K562 (cell line): ENCODE data around the gene FBXW2. TPM values are rescaled to one million over a fixed set of nuclear protein-coding genes. Genes with fewer than 3 reads are reported as not detected.

ENCODE experiments used
- ATF2 ChIP-seq: sonication (generic); formaldehyde crosslinking; IDR thresholded peaks from 2 replicates; pipeline ENCODE4 v1.8.1; 2022; ENCODE audit warnings: missing genetic modification reagents
- CTCF ChIP-seq, 3 experiments: IDR thresholded peaks in 2 of 3; conservative IDR thresholded peaks in 1 of 3; 2 replicates each; pipeline ENCODE4 v1.5.1; 2011 to 2012; ENCODE audit warnings: low read length in 3 of 3, mild to moderate bottlenecking in 3 of 3, control low read depth in 2 of 3, improper control_type of control experiment in 1 of 3, inconsistent platforms in 1 of 3, low read depth in 1 of 3, mixed read lengths in 1 of 3, moderate library complexity in 1 of 3; ENCODE audit not compliant: insufficient read depth in 2 of 3
- MEIS2 ChIP-seq: fragments of 450-650 bp; IDR thresholded peaks from 2 replicates; pipeline ENCODE4 v1.6.1; 2014; ENCODE audit warnings: mild to moderate bottlenecking; ENCODE audit not compliant: partially characterized antibody
- SIRT6 ChIP-seq: IDR thresholded peaks from one replicate; pipeline ENCODE4 v1.6.1; 2012; ENCODE audit warnings: low read depth, mild to moderate bottlenecking, control low read depth, inconsistent platforms, low read length, moderate library complexity
- SRSF7 ChIP-seq: fragments of 200-400 bp; formaldehyde crosslinking; optimal IDR thresholded peaks from 2 replicates; pipeline ENCODE3; 2017; ENCODE audit warnings: mild to moderate bottlenecking, low read depth, low read length
- ZNF280B ChIP-seq: fragments of 250-450 bp; sonication (Bioruptor Pico); IDR thresholded peaks from 2 replicates; pipeline ENCODE4 v1.5.1; 2021; ENCODE audit warnings: mild to moderate bottlenecking
- ZNF282 ChIP-seq: sonication (generic); formaldehyde crosslinking; IDR thresholded peaks from 2 replicates; pipeline ENCODE4 v1.8.1; 2023; ENCODE audit warnings: missing genetic modification reagents
- polyA plus RNA-seq, 8 experiments: library from polyadenylated mRNA; depleted of rRNA in 4 of 8; stranded (reverse) in 5 of 8; unstranded in 3 of 8; fragments of >200 nt; fragmentation: Nextera tagmentation in 2 of 8; fragmentation: Illumina TruSeq in 1 of 8; extraction: Ambion mirVana in 2 of 8; extraction: Trizol in 1 of 8; gene quantifications; 2 replicates each; pipeline versions ENCODE4 v1.2.1 to v1.2.3, GENCODE V29; 2011 to 2014; ENCODE audit warnings: inconsistent platforms in 1 of 8, missing spikeins in 1 of 8
- total RNA-seq, 7 experiments: library from RNA; depleted of rRNA in 6 of 7; stranded (reverse); fragments of >200 nt in 6 of 7; fragmentation: Illumina TruSeq in 2 of 7; extraction: Trizol in 2 of 7; gene quantifications; 2 replicates each; pipeline versions ENCODE4 v1.2.1 to v1.2.3, GENCODE V29; 2011 to 2021; ENCODE audit warnings: low replicate concordance in 1 of 7

The FBXW2 gene
- total and polyA plus RNA-seq, 9 of the 15 experiments (the other 6 are each of a cell fraction or from before 2014, with no cell fraction given) = 2.5 to 57.8 (median 28.1) TPM

GRCh38 chr9:120729791-120730241, 63.4 kb downstream of the FBXW2 start (continued):
- no peak for TF ChIP-seq ZNF280B (CRISPR knock-in tag)
- peak; percentile 62 to 72 (median 70) for TF ChIP-seq CTCF (IDR thresholded peaks at IDR 0.05 in 2 of 3, conservative IDR thresholded peaks at IDR 0.05 in 1 of 3; ENCODE audit: insufficient read depth in 2 of 3, low read depth in 1 of 3, low read length in 3 of 3)
- no peak for TF ChIP-seq SIRT6
- no peak for TF ChIP-seq ZNF282
- TF ChIP-seq SRSF7 = no peak
- peak; percentile 75 for TF ChIP-seq MEIS2
- TF ChIP-seq ATF2 (CRISPR knock-in tag) = no peak
